HCT116 (cell line): ENCODE results near the gene ETHE1. TPM values are rescaled to one million over a fixed set of nuclear protein-coding genes. Genes with fewer than 3 reads are reported as not detected.
A peak's percentile ranks its signal among the peaks of the same experiment; 100 is the strongest.

Source experiments
- ATAC-seq: fragments of 200-7000 bp; cut with Tn5 transposase; 2 replicates; pipeline ENCODE4 v1.9.1; 2020; ENCODE audit warnings: mild to moderate bottlenecking, moderate library complexity
- BruUV-seq: library from RNA; stranded (reverse); fragments of 400-500 nt; replicated peaks from 2 replicates; lab custom pipeline; 2021; lab: Mats Ljungman, UMichigan
- CTCF ChIA-PET: fragments of 300-600 bp; sonication (Branson Sonifier 250); formaldehyde crosslinking; loops from one replicate; lab custom pipeline; 2021; ENCODE audit warnings: antibody characterized with exemption; lab: Charles Lee
- POLR2A ChIA-PET: fragments of 300-600, 350-600 bp; sonication (Branson Sonifier 250); formaldehyde crosslinking; loops from one replicate; lab custom pipeline; 2021; ENCODE audit warnings: antibody characterized with exemption; lab: Charles Lee
- RAD21 ChIA-PET, 2 experiments: fragments of 300-600 bp; sonication (Branson Sonifier 250); formaldehyde crosslinking; loops; one replicate each; lab custom pipeline; 2023; ENCODE audit warnings: low total read pairs in 2 of 2; ENCODE audit not compliant: uncharacterized antibody in 2 of 2, unreplicated experiment in 2 of 2, low non-redundant PET in 1 of 2; lab: Charles Lee
- DNase-seq: peaks from one replicate; pipeline ENCODE4 v3.0.0-alpha.2; 2010; ENCODE audit warnings: low read depth, low spot score
- H2AFZ ChIP-seq: fragments of 200-600 bp; shearing (Covaris generic), sonication (generic); 2 replicates; pipeline ENCODE4 v1.6.1; 2017; ENCODE audit warnings: low read depth, mixed run types, mixed read lengths, antibody characterized with exemption, low read length; ENCODE audit not compliant: poor library complexity, severe bottlenecking
- H3K27ac ChIP-seq: 2 replicates; pipeline ENCODE4 v1.5.1; 2012; ENCODE audit warnings: low read depth, low read length
- H3K27me3 ChIP-seq: fragments of 200-600 bp; sonication (generic); 2 replicates; pipeline ENCODE4 v1.6.1; 2016; ENCODE audit warnings: mixed run types, low read length, mixed read lengths; ENCODE audit not compliant: insufficient read depth
- H3K36me3 ChIP-seq, 2 experiments: fragments of 200-500 bp in 1 of 2; fragments of 200-600 bp in 1 of 2; sonication (Bioruptor generic) in 1 of 2; sonication (generic) in 1 of 2; 2 replicates each; pipeline versions ENCODE4 v1.5.1 to v1.6.1; 2014 to 2016; ENCODE audit warnings: low read length in 2 of 2, inconsistent platforms in 1 of 2, mixed read lengths in 1 of 2, mixed run types in 1 of 2; ENCODE audit not compliant: insufficient read depth in 2 of 2, control insufficient read depth in 1 of 2
- H3K4me1 ChIP-seq, 2 experiments: fragments of 200-600 bp in 1 of 2; sonication (generic) in 1 of 2; 2 replicates each; pipeline versions ENCODE4 v1.5.1 to v1.6.1; 2012 to 2017; ENCODE audit warnings: low read length in 2 of 2, inconsistent platforms in 1 of 2, mild to moderate bottlenecking in 1 of 2, mixed read lengths in 1 of 2, mixed run types in 1 of 2, moderate library complexity in 1 of 2; ENCODE audit not compliant: insufficient read depth in 2 of 2, control insufficient read depth in 1 of 2
- H3K4me2 ChIP-seq: fragments of 200-600 bp; sonication (generic); 2 replicates; pipeline ENCODE4 v1.6.1; 2017; ENCODE audit warnings: mixed run types, low read length, mixed read lengths
- H3K4me3 ChIP-seq, 2 experiments: fragments of 200-600 bp in 1 of 2; sonication (generic) in 1 of 2; replicated peaks in 1 of 2; 2 replicates each; pipeline ENCODE4 v1.5.1; 2011 to 2016; ENCODE audit warnings: low read length in 2 of 2, control low read depth in 1 of 2, low read depth in 1 of 2, mild to moderate bottlenecking in 1 of 2, mixed read lengths in 1 of 2, mixed run types in 1 of 2
- H3K79me2 ChIP-seq: fragments of 200-600 bp; sonication (generic); 2 replicates; pipeline ENCODE4 v1.6.1; 2017; ENCODE audit warnings: mild to moderate bottlenecking, mixed run types, low read length, moderate library complexity, mixed read lengths; ENCODE audit not compliant: insufficient read depth
- H3K9ac ChIP-seq: fragments of 200-600 bp; sonication (generic); 2 replicates; pipeline ENCODE4 v1.6.1; 2016; ENCODE audit warnings: low read length, mixed read lengths
- H3K9me2 ChIP-seq: fragments of 200-600 bp; sonication (generic), shearing (Covaris generic); 2 replicates; pipeline ENCODE4 v1.6.1; 2017; ENCODE audit warnings: mixed run types, mild to moderate bottlenecking, moderate library complexity; ENCODE audit not compliant: insufficient read depth
- H3K9me3 ChIP-seq, 2 experiments: fragments of 200-500 bp in 1 of 2; fragments of 200-600 bp in 1 of 2; sonication (Bioruptor generic) in 1 of 2; sonication (generic) in 1 of 2; 2 replicates each; pipeline ENCODE4 v1.6.1; 2014 to 2017; ENCODE audit warnings: low read length in 2 of 2, mixed read lengths in 2 of 2, inconsistent platforms in 1 of 2, low read depth in 1 of 2, mild to moderate bottlenecking in 1 of 2, mixed run types in 1 of 2, moderate library complexity in 1 of 2; ENCODE audit not compliant: control insufficient read depth in 1 of 2, insufficient read depth in 1 of 2
- H4K20me1 ChIP-seq: fragments of 200-600 bp; sonication (generic), shearing (Covaris generic); 2 replicates; pipeline ENCODE4 v1.6.1; 2017; ENCODE audit warnings: mixed run types, mild to moderate bottlenecking, moderate library complexity; ENCODE audit not compliant: insufficient read depth
- CBX3 ChIP-seq: IDR thresholded peaks from 2 replicates; pipeline ENCODE4 v1.6.1; 2012; ENCODE audit warnings: low read depth
- CEBPB ChIP-seq: IDR thresholded peaks from 2 replicates; pipeline ENCODE4 v1.6.1; 2012; ENCODE audit warnings: low read depth
- EGR1 ChIP-seq: IDR thresholded peaks from 2 replicates; pipeline ENCODE4 v1.6.1; 2012; ENCODE audit warnings: low read depth
- EZH2 ChIP-seq: fragments of 200-600 bp; sonication (generic); IDR thresholded peaks from 2 replicates; pipeline ENCODE4 v1.6.1; 2017; ENCODE audit warnings: antibody characterized with exemption, mixed run types
- RAD21 ChIP-seq: IDR thresholded peaks from 2 replicates; pipeline ENCODE4 v1.6.1; 2012; ENCODE audit warnings: low read depth, mild to moderate bottlenecking
- REST ChIP-seq: IDR thresholded peaks from 2 replicates; pipeline ENCODE4 v1.6.1; 2012; ENCODE audit warnings: low read depth
- SP1 ChIP-seq: IDR thresholded peaks from 2 replicates; pipeline ENCODE4 v1.6.1; 2012; ENCODE audit warnings: low read depth
- SRF ChIP-seq: IDR thresholded peaks from 2 replicates; pipeline ENCODE4 v1.6.1; 2012; ENCODE audit warnings: low read depth
- YY1 ChIP-seq: IDR thresholded peaks from 2 replicates; pipeline ENCODE4 v1.6.1; 2011; ENCODE audit warnings: low read length, low read depth, moderate library complexity, mild to moderate bottlenecking; ENCODE audit not compliant: insufficient replicate concordance; ENCODE audit errors: extremely low read depth
- ZNF274 ChIP-seq: fragments of 200-500 bp; sonication (Bioruptor generic); IDR thresholded peaks from 2 replicates; pipeline ENCODE4 v1.6.1; 2014; ENCODE audit warnings: mild to moderate bottlenecking, low read depth, low read length, inconsistent platforms
- intact Hi-C: fragments of 100-400 bp; cut with micrococcal nuclease; formaldehyde crosslinking; loops from 2 replicates; pipeline ENCODE4 v1.10.0; 2022
- total RNA-seq: library from RNA; stranded (reverse); gene quantifications from one replicate; pipeline ENCODE4 v1.2.1, GENCODE V29; 2021; ENCODE audit not compliant: unreplicated experiment
- TF ChIP-seq, protein P1 (sequence below): IDR thresholded peaks from 2 replicates; pipeline ENCODE4 v1.6.1; 2011; ENCODE audit warnings: mild to moderate bottlenecking, low read length, moderate library complexity; ENCODE audit not compliant: insufficient replicate concordance; ENCODE audit errors: extremely low read depth

Gene ETHE1
- total RNA-seq, 1 experiment from 2014 or later: 64.3 TPM

GRCh38 chr19:43534305-43534815, 7.4 kb upstream of the ETHE1 start:
- CTCF ChIA-PET: interaction anchor here (1.7 to 4.5 kb wide), 5 partner anchors 21 to 87 kb away, joined by 12 to 20 read pairs (median 18); partner anchors contain the start of genes IRGQ and ZNF576
- RAD21 ChIA-PET: no interaction called here
- H3K9me2 ChIP-seq: no peaks in the 10 kb centered on the region
- no peak for TF ChIP-seq SP1
- no peak for TF ChIP-seq YY1
- TF ChIP-seq, all 23 proteins: peak for 0
- Histone ChIP-seq H3K4me3 (peak overlapping the region in 1 of 2 experiments; percentile 70; a peak in 1 of 4 replicates), H4K20me1 (no peaks in the 10 kb centered on the region), H3K27ac (peak overlapping the region; percentile 95), H3K4me1 (peaks cover 23 to 42% of the 10 kb centered on the region in 2 experiments), H3K9ac (no peak overlapping the region), H3K4me2 (peak overlapping the region; percentile 100), H3K27me3 (no peaks in the 10 kb centered on the region), H3K36me3 (peaks cover 0 to 4% of the 10 kb centered on the region in 2 experiments; a peak in 1 of 4 replicates), H2AFZ (no peak overlapping the region), H3K9me3 (no peaks in the 10 kb centered on the region), H3K79me2 (no peaks in the 10 kb centered on the region)
- POLR2A ChIA-PET: interaction anchor here (1.3 to 1.4 kb wide), 2 partner anchors 61 to 134 kb away, joined by 3 to 4 read pairs; no protein-coding TSS in a partner anchor
- intact Hi-C loops: loop anchor here (10.0 kb wide), 1 partner anchor 130 kb away; no protein-coding TSS in a partner anchor
- DNase-seq (no peak), ATAC-seq (no peak)
- BruUV-seq: no TSS peak

GRCh38 chr19:43533546-43534304, 6.7 kb upstream of the ETHE1 start:
- H2AFZ ChIP-seq: no peak overlapping the region
- H3K4me2 ChIP-seq: peak overlapping the region; percentile 100
- no TSS peak for BruUV-seq
- ChIA-PET CTCF (interaction anchor here (0.9 to 3.2 kb wide), 8 partner anchors 13 to 178 kb away, joined by 3 to 18 read pairs (median 4); no protein-coding TSS in a partner anchor), POLR2A (interaction anchor here (0.7 to 1.4 kb wide), 6 partner anchors 13 to 224 kb away, joined by 3 to 5 read pairs (median 4); no protein-coding TSS in a partner anchor), RAD21 (interaction anchor here in 1 of 2 experiments (1.2 kb wide), 1 partner anchor 14 kb away, joined by 3 read pairs; no protein-coding TSS in a partner anchor)
- DNase-seq (peak; percentile 98), ATAC-seq (peak; percentile 76)
- peaks cover 0 to 4% of the 10 kb centered on the region in 2 experiments; a peak in 1 of 4 replicates for H3K36me3 ChIP-seq
- peak overlapping the region; percentile 95 for H3K27ac ChIP-seq
- H3K9me2 ChIP-seq: no peaks in the 10 kb centered on the region
- peak overlapping the region; percentile 74 for H3K9ac ChIP-seq
- H3K27me3 ChIP-seq: no peaks in the 10 kb centered on the region
- H4K20me1 ChIP-seq: no peaks in the 10 kb centered on the region
- no peaks in the 10 kb centered on the region for H3K79me2 ChIP-seq
- H3K4me1 ChIP-seq: peaks cover 27 to 47% of the 10 kb centered on the region in 2 experiments
- H3K9me3 ChIP-seq: no peaks in the 10 kb centered on the region
- intact Hi-C loops: loop anchor here (10.0 kb wide), 1 partner anchor 131 kb away; no protein-coding TSS in a partner anchor
- H3K4me3 ChIP-seq: peak overlapping the region; percentile 62 to 70
- TF ChIP-seq, protein P1, sequence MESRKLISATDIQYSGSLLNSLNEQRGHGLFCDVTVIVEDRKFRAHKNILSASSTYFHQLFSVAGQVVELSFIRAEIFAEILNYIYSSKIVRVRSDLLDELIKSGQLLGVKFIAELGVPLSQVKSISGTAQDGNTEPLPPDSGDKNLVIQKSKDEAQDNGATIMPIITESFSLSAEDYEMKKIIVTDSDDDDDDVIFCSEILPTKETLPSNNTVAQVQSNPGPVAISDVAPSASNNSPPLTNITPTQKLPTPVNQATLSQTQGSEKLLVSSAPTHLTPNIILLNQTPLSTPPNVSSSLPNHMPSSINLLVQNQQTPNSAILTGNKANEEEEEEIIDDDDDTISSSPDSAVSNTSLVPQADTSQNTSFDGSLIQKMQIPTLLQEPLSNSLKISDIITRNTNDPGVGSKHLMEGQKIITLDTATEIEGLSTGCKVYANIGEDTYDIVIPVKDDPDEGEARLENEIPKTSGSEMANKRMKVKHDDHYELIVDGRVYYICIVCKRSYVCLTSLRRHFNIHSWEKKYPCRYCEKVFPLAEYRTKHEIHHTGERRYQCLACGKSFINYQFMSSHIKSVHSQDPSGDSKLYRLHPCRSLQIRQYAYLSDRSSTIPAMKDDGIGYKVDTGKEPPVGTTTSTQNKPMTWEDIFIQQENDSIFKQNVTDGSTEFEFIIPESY: no peak
- TF ChIP-seq ZNF274 (no peak), CBX3 (no peak), CEBPB (no peak; the same call in 1 of the 2 replicates), SRF (no peak), REST (no peak), RAD21 (no peak), EZH2 (no peak), EGR1 (peak; percentile 57)
